ENCODE measurements around the gene WIF1. TPM values are rescaled to one million over a fixed set of nuclear protein-coding genes. Genes with fewer than 3 reads are reported as not detected.

Gene WIF1
- total and polyA plus RNA-seq, 7 donors: 0.03 TPM; not detected in 6

GRCh38 chr12:65125247-65125646 is 4.1 kb upstream of the WIF1 start:
- intact Hi-C loops (cut with DNase I): loop anchor here in 1 of 2 donors (10.0 kb wide), 1 partner anchor 330 kb away; no protein-coding TSS in a partner anchor
- Histone ChIP-seq H3K4me3 (no peak overlapping the region), H3K27ac (no peak overlapping the region), H3K36me3 (ENCODE audit: insufficient read depth in 1 of 2, low read depth in 1 of 2) (no peaks in the 10 kb centered on the region), H3K27me3 (ENCODE audit: insufficient read depth in 3 of 3, low read length in 2 of 3) (peaks cover 5 to 44% (median 13%) of the 10 kb centered on the region in 3 donors), H3K4me1 (no peaks in the 10 kb centered on the region), H3K9me3 (no peaks in the 10 kb centered on the region)
- 46 to 65% (median 62%) methylated on average over 1 of the region's 1 CpG for WGBS, 3 donors
- no peak for ATAC-seq
- no peak for TF ChIP-seq CTCF (IDR thresholded peaks at IDR 0.05)
- DNase-seq: no peak

GRCh38 chr12:65123435-65124063 is 2.4 kb upstream of the WIF1 start:
- H3K27me3 ChIP-seq (ENCODE audit: insufficient read depth in 3 of 3, low read length in 2 of 3): peaks cover 9 to 61% (median 13%) of the 10 kb centered on the region in 3 donors
- intact Hi-C loops (cut with DNase I): loop anchor here in 1 of 2 donors (10.0 kb wide), 1 partner anchor 329 kb away; no protein-coding TSS in a partner anchor
- DNase-seq: no peak

GRCh38 chr12:65122703-65123102 is 1.6 kb upstream of the WIF1 start:
- no peak for TF ChIP-seq CTCF (IDR thresholded peaks at IDR 0.05)
- Histone ChIP-seq H3K27ac (no peak overlapping the region), H3K36me3 (ENCODE audit: insufficient read depth in 1 of 2, low read depth in 1 of 2) (no peaks in the 10 kb centered on the region), H3K9me3 (no peaks in the 10 kb centered on the region), H3K4me3 (no peak overlapping the region), H3K27me3 (ENCODE audit: insufficient read depth in 3 of 3, low read length in 2 of 3) (peaks cover 10 to 68% (median 13%) of the 10 kb centered on the region in 3 donors), H3K4me1 (no peaks in the 10 kb centered on the region)
- WGBS, 3 donors: 35 to 39% (median 38%) methylated on average over 5 of the region's 5 CpGs
- intact Hi-C loops (cut with DNase I): loop anchor here in 1 of 2 donors (10.0 kb wide), 1 partner anchor 328 kb away; no protein-coding TSS in a partner anchor
- no peak for DNase-seq
- no peak for ATAC-seq

More at GRCh38 chr12:65123435-65124063, 2.4 kb upstream of the WIF1 start:
- Histone ChIP-seq H3K4me1 (no peaks in the 10 kb centered on the region), H3K27ac (no peak overlapping the region), H3K36me3 (ENCODE audit: insufficient read depth in 1 of 2, low read depth in 1 of 2) (no peaks in the 10 kb centered on the region), H3K4me3 (no peak overlapping the region), H3K9me3 (no peaks in the 10 kb centered on the region)
- WGBS, 3 donors: 13 to 14% (median 14%) methylated on average over 8 of the region's 8 CpGs
- peak; percentile 42 for TF ChIP-seq CTCF (IDR thresholded peaks at IDR 0.05)
- no peak for ATAC-seq

GRCh38 chr12:65121956-65122469 is 908 bp upstream of the WIF1 start:
- intact Hi-C loops (cut with DNase I): loop anchor here in 1 of 2 donors (10.0 kb wide), 1 partner anchor 327 kb away; no protein-coding TSS in a partner anchor
- peaks cover 10 to 70% (median 13%) of the 10 kb centered on the region in 3 donors for H3K27me3 ChIP-seq (ENCODE audit: insufficient read depth in 3 of 3, low read length in 2 of 3)
- no peak overlapping the region for H3K27ac ChIP-seq
- ATAC-seq (no peak), DNase-seq (no peak)
- H3K9me3 ChIP-seq: no peaks in the 10 kb centered on the region
- TF ChIP-seq CTCF (IDR thresholded peaks at IDR 0.05): no peak
- WGBS, 3 donors: 75 to 84% (median 79%) methylated on average over 34 of the region's 34 CpGs
- no peaks in the 10 kb centered on the region for H3K4me1 ChIP-seq
- H3K36me3 ChIP-seq (ENCODE audit: insufficient read depth in 1 of 2, low read depth in 1 of 2): no peaks in the 10 kb centered on the region
- no peak overlapping the region for H3K4me3 ChIP-seq
